ENCODE results near the gene RNF123. TPM values are rescaled to one million over a fixed set of nuclear protein-coding genes. Genes with fewer than 3 reads are reported as not detected.

RNF123 gene
- total RNA-seq, 2 donors from 2014 or later = 18.4 to 28.7 TPM

- Histone ChIP-seq H3K9me3 (no peaks in the 10 kb centered on the region), H3K36me3 (replicated peaks in 1 of 2; ENCODE audit: insufficient read depth in 1 of 2, low read depth in 2 of 2) (peaks cover 0 to 4% of the 10 kb centered on the region in 2 donors), H3K27ac (peak overlapping the region in 1 of 4 donors; percentile 66), H3K4me3 (no peak overlapping the region), H3K27me3 (no peaks in the 10 kb centered on the region), H3K4me1 (peaks cover 62% of the 10 kb centered on the region)
- DNase-seq (peak in 1 of 4 donors; percentile 11), ATAC-seq (no peak)
- intact Hi-C loops (cut with DNase I) = no loop called here
- WGBS, 2 donors = 56 to 69% methylated on average over 4 of the region's 4 CpGs
- TF ChIP-seq CTCF (IDR thresholded peaks at IDR 0.05) (no peak), POLR2A (IDR thresholded peaks at IDR 0.05) (peak in 1 of 3 donors; percentile 20)
Measured at GRCh38 chr3:49720855-49721595, 31.7 kb downstream of the RNF123 start.

GRCh38 chr3:49721596-49721895 lies 32.2 kb downstream of the RNF123 start:
- intact Hi-C loops (cut with DNase I) = no loop called here
- Histone ChIP-seq H3K27me3 (no peaks in the 10 kb centered on the region), H3K9me3 (no peaks in the 10 kb centered on the region), H3K4me1 (peaks cover 67% of the 10 kb centered on the region), H3K36me3 (replicated peaks in 1 of 2; ENCODE audit: insufficient read depth in 1 of 2, low read depth in 2 of 2) (peaks cover 0 to 4% of the 10 kb centered on the region in 2 donors), H3K4me3 (no peak overlapping the region), H3K27ac (no peak overlapping the region)
- ATAC-seq = no peak
- no peak for DNase-seq
- WGBS, 2 donors = 44 to 67% methylated on average over 9 of the region's 9 CpGs
- TF ChIP-seq POLR2A (IDR thresholded peaks at IDR 0.05) = no peak
- TF ChIP-seq CTCF (IDR thresholded peaks at IDR 0.05) = no peak

- peak in 1 of 4 donors; percentile 26 for DNase-seq
- 52 to 53% methylated on average over 18 to 26 of the region's 26 CpGs for WGBS, 2 donors
- peaks cover 0 to 4% of the 10 kb centered on the region in 2 donors for H3K36me3 ChIP-seq (replicated peaks in 1 of 2; ENCODE audit: insufficient read depth in 1 of 2, low read depth in 2 of 2)
- peaks cover 68% of the 10 kb centered on the region for H3K4me1 ChIP-seq
- peak overlapping the region in 1 of 2 donors; percentile 91 for H3K4me3 ChIP-seq
- no peaks in the 10 kb centered on the region for H3K27me3 ChIP-seq
- H3K27ac ChIP-seq = peak overlapping the region in 3 of 4 donors; percentile 97 to 99 (median 99)
- ATAC-seq = no peak
- TF ChIP-seq POLR2A (IDR thresholded peaks at IDR 0.05) (no peak), CTCF (IDR thresholded peaks at IDR 0.05) (no peak)
- no peaks in the 10 kb centered on the region for H3K9me3 ChIP-seq
- intact Hi-C loops (cut with DNase I) = no loop called here
Measured at GRCh38 chr3:49721896-49722781, 32.8 kb downstream of the RNF123 start.

GRCh38 chr3:49722896-49723295 lies 33.5 kb downstream of the RNF123 start:
- Histone ChIP-seq H3K4me3 (peak overlapping the region; percentile 80 to 91), H3K27ac (peak overlapping the region; percentile 88 to 99 (median 98)), H3K27me3 (no peaks in the 10 kb centered on the region), H3K9me3 (no peaks in the 10 kb centered on the region), H3K36me3 (replicated peaks in 1 of 2; ENCODE audit: insufficient read depth in 1 of 2, low read depth in 2 of 2) (peaks cover 0 to 8% of the 10 kb centered on the region in 2 donors), H3K4me1 (peaks cover 68% of the 10 kb centered on the region)
- DNase-seq = no peak
- ATAC-seq = no peak
- 29 to 40% methylated on average over 7 to 8 of the region's 8 CpGs for WGBS, 2 donors
- intact Hi-C loops (cut with DNase I) = no loop called here
- TF ChIP-seq CTCF (IDR thresholded peaks at IDR 0.05) (no peak), POLR2A (IDR thresholded peaks at IDR 0.05) (no peak)
